HG03342 (cell line): ENCODE measurements around the gene NRCAM.

Experiments used
- ATAC-seq: cut with Tn5 transposase; IDR thresholded peaks from one replicate; pipeline ENCODE4 v1.9.1; 2021; ENCODE audit warnings: mild to moderate bottlenecking, moderate library complexity; ENCODE audit not compliant: unreplicated experiment

The NRCAM gene

DNA sequence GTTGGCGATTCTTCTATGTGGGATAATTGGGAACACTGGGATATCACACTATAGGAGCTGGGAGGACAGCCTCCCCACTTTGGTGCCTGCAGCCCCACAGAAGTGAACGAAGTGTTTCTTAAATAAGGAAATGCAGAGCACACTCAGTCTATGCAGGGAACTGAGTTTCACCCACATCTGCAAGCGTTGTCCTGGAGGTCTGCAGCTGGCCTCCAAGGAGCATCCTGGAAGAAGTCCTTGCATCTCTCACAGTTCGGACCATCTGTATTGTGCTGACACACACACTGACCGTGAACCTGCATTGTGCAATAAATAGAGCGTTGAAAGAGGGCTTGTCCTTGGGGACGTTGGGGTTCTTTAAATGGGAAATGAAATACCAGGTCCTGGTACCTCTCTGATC is 351.9 kb downstream of the NRCAM start:
- ATAC-seq: no peak

DNA sequence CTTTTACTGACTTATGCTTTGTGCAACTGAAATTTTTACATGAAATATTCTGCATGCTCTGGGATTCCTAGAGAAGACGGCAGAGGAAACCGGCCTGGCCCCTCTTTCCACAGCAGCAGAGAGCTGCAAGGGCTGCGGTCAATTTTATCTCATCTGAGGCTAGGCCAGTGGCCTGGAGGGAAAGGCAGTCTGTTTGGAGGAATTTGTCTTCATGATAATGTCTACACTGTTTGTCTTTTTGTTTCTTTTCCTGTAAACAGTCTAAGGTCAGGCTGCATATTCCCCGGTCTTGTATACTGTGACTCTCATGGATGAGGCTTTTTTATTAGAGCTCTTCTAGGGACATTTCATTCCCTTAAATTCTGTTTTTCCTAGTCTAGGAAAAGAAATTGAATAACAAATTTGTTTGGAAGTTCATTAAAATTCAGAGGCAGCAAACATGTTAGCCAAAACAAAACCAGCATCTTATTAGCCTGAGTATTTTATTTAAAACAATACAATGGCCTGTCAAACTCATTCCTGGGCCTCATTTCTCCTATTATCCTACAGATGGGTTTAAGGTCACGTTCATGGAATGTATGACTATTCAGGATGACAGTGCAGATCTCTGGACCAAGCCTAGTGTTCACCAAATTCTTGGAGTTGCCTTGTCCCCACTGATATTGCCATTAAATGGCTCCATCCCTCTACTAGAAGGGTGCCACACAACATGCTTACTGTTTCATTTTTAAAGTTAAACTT is 352.5 kb downstream of the NRCAM start:
- ATAC-seq: no peak

DNA sequence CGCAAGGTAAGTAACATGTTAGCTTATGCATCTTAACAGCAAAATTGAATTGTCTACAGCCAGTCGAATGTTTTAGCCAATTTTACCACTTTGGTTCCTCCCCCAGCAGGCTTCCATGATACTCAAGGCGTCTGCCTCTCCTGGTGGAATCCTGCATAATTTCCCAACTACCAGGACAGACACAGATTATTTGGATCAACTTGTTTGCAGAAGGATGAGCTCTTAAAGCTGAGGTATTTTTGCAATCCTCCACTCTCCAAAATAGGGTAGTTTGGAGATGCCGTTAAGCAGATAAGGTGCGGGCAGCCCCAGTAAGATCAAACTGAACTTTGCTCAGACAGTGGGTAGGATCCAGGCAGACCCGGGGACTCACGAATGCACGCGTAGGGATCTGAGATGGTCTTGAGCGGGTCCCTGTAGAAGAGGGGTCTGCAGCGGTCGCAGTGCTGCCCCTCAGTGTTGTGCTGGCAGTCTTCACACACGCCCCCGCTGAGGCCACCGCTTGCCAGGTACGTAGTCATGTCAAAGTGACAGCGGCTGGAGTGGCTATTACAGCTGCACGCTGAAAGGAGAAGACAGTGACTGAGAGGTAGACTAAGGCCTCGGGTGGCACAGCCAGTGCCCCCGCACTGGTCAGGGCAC is 353.4 kb downstream of the NRCAM start:
- no peak for ATAC-seq

DNA sequence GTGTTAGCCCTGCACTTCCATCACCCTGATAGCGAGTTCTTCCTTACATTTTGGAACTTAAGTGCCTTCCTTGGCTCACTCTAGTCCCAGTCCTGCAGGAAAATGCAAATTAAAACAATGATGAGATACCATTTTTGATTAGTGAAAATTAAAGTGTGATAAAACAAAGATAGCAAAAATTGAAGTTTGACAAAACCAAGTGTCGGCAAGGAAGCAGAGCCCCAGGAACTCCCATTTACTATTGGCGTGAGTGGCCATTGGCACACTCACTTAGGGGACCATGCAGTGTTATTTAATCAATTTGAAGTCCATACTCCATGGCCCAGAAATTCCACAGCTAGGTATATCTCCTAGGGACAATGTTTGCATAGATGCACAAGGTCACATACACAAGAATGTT is 354.5 kb downstream of the NRCAM start:
- ATAC-seq: no peak

DNA sequence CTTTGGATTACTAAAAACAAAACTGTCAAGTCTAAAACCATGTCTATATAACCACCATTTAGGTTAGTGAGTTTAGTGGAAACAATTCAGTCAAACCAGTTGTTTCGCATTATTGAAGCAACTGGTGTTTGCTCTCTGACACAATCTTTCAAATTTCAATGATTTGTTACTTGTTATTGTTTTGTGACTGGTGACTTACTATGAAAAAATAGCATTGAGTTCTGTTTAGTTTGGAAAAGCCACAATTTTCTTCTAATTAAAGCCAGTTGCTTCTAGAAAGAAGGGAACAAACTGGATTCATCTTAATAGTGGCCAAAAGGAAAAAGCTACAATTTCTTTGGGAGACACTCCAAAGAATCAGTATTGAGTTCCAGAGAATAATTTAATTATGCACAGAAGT is 356.5 kb downstream of the NRCAM start:
- ATAC-seq: no peak

DNA sequence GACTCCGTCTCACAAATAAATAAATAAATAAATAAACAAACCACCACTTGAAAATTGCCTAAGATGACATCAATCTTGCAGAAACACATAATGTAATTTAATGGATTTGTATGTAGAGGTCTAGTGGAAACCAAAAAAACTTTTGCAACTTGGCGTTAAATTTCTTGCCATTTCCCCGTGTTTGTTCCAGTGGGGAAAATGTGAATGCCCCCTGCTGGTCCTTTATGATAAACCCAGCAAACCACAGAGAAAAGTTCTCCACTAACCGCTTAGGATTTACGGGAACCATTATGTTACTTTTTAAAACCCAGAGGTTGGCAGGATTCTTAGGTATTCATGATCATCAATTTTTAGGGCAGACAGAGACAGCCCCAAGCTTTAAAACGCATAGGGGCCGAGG is 358.5 kb downstream of the NRCAM start:
- ATAC-seq: no peak
